Stomach (tissue), 9 donors: ENCODE data around the gene ACOT7. TPM values are rescaled to one million over a fixed set of nuclear protein-coding genes. Genes with fewer than 3 reads are reported as not detected.

Experiments
- DNase-seq, 2 donors: peaks; one replicate each; pipeline versions ENCODE4 v3.0.0 to v3.0.0-alpha.2; 2013 to 2019
- H3K27ac ChIP-seq, 5 donors: fragments of 200-600 bp in 4 of 5; sonication (generic) in 4 of 5; one replicate each; pipeline ENCODE4 v1.5.1; 2013 to 2019; ENCODE audit warnings: mild to moderate bottlenecking in 1 of 5, moderate library complexity in 1 of 5
- H3K27me3 ChIP-seq, 3 donors: fragments of 200-600 bp; sonication (generic); one replicate each; pipeline ENCODE4 v1.5.1; 2017 to 2019; ENCODE audit warnings: mixed run types in 1 of 3
- H3K36me3 ChIP-seq, 4 donors: fragments of 200-600 bp; sonication (generic); 1 replicate in 3 of 4; 2 replicates in 1 of 4; pipeline ENCODE4 v1.5.1; 2016 to 2019
- H3K4me1 ChIP-seq, 4 donors: fragments of 200-600 bp; sonication (generic); one replicate each; pipeline ENCODE4 v1.5.1; 2016 to 2019
- H3K4me3 ChIP-seq, 4 donors: fragments of 200-600 bp; sonication (generic) in 3 of 4; one replicate each; pipeline ENCODE4 v1.5.1; 2016 to 2019; ENCODE audit warnings: mild to moderate bottlenecking in 1 of 4
- H3K9me3 ChIP-seq, 4 donors: fragments of 200-600 bp; sonication (generic); one replicate each; pipeline ENCODE4 v1.5.1; 2016 to 2019
- EP300 ChIP-seq: sonication (generic); formaldehyde crosslinking; IDR thresholded peaks from one replicate; pipeline ENCODE4 v1.6.1; 2017; ENCODE audit warnings: antibody characterized with exemption
- POLR2A ChIP-seq, 4 donors: fragments of 450-650 bp; IDR thresholded peaks; one replicate each; pipeline ENCODE4 v1.6.1; 2016; ENCODE audit warnings: antibody characterized with exemption in 4 of 4, control low read depth in 2 of 4, mild to moderate bottlenecking in 1 of 4, moderate library complexity in 1 of 4
- POLR2AphosphoS5 ChIP-seq, 3 donors: sonication (generic); formaldehyde crosslinking; IDR thresholded peaks; one replicate each; pipeline ENCODE4 v1.6.1; 2016; ENCODE audit warnings: antibody characterized with exemption in 3 of 3
- WGBS, 5 donors: extraction: QIAGEN DNeasy Blood & Tissue Kit in 3 of 5; methylation state at CpG; one replicate each; pipeline versions ENCODE4 v1.1.5 to v1.1.7; 2013 to 2018; 5-methylcytosine and 5-hydroxymethylcytosine counted together
- intact Hi-C: fragments of 100-400 bp; cut with DNase I; formaldehyde crosslinking; loops from one replicate; pipeline ENCODE4 v1.15.1; 2023; ENCODE audit warnings: low total_unique reads
- polyA plus RNA-seq, 3 donors: library from polyadenylated mRNA; stranded (reverse); fragments of 200-250 nt; gene quantifications; one replicate each; pipeline ENCODE4 v1.2.3, GENCODE V29; 2013
- total RNA-seq, 5 donors: library from RNA; depleted of rRNA; stranded (reverse); fragments of >200 nt; gene quantifications; one replicate each; pipeline versions ENCODE4 v1.1.0 to v1.2.3, GENCODE V29; 2014 to 2016
- TF ChIP-seq, protein P1 (sequence below), 7 experiments: fragments of 450-650 bp in 4 of 7; fragments of 200-600 bp in 3 of 7; sonication (generic) in 3 of 7; IDR thresholded peaks; one replicate each; pipeline ENCODE4 v1.5.1; 2016 to 2019; ENCODE audit warnings: antibody characterized with exemption in 7 of 7, control low read depth in 2 of 7, mild to moderate bottlenecking in 1 of 7
- donor health status: healthy with polysubstance abuse.
- donor health status: Bipolar disorder and iron deficiency.
- donor health status: healthy.

ACOT7 gene
- total and polyA plus RNA-seq, 8 donors, result 9.4 to 69.8 (median 19.4) TPM; not detected in 1

DNA sequence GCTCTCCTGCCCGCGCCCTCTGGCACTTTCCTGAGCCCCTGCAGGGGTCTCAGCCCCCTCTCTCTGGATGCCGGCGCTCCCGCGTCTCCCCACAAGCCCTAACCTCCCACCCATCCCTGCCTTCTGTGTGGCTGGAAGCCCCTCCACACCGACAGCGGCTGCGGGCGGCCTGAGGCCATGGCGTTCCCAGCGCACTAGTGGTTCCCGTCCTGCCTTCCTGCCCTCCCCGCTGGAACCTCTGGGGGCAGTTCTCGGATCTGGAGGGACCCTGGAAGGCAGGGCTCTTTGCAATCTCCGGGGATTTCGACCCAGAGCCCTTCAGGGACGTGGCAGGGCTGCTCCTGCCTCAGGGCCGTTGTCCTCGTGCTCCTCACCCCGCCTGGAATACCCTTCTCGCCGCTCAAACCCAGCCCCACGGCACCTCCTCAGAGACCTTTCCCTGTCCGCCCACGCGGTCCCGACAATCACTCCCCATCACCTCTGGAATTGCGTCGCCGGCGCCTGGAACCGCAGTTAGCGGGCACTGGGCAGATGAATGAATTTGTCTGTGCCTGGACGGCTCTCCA, 30.5 kb upstream of the ACOT7 start:
- H3K4me3 ChIP-seq, result peak overlapping the region in 3 of 4 donors; percentile 26 to 41 (median 31)
- no peak overlapping the region for H3K27ac ChIP-seq
- H3K4me1 ChIP-seq, result peaks cover 47 to 73% (median 67%) of the 10 kb centered on the region in 4 donors
- no peaks in the 10 kb centered on the region for H3K9me3 ChIP-seq
- TF ChIP-seq, protein P1, sequence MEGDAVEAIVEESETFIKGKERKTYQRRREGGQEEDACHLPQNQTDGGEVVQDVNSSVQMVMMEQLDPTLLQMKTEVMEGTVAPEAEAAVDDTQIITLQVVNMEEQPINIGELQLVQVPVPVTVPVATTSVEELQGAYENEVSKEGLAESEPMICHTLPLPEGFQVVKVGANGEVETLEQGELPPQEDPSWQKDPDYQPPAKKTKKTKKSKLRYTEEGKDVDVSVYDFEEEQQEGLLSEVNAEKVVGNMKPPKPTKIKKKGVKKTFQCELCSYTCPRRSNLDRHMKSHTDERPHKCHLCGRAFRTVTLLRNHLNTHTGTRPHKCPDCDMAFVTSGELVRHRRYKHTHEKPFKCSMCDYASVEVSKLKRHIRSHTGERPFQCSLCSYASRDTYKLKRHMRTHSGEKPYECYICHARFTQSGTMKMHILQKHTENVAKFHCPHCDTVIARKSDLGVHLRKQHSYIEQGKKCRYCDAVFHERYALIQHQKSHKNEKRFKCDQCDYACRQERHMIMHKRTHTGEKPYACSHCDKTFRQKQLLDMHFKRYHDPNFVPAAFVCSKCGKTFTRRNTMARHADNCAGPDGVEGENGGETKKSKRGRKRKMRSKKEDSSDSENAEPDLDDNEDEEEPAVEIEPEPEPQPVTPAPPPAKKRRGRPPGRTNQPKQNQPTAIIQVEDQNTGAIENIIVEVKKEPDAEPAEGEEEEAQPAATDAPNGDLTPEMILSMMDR (IDR thresholded peaks at IDR 0.05), result no peak
- no peak for TF ChIP-seq EP300
- no peak for TF ChIP-seq POLR2AphosphoS5 (IDR thresholded peaks at IDR 0.05)
- TF ChIP-seq POLR2A (IDR thresholded peaks at IDR 0.05), result no peak
- 5 to 9% (median 6%) methylated on average over 33 to 35 of the region's 35 CpGs for WGBS, 5 donors
- DNase-seq, result no peak
- peaks cover 27 to 100% (median 92%) of the 10 kb centered on the region in 3 donors for H3K27me3 ChIP-seq
- H3K36me3 ChIP-seq, result no peaks in the 10 kb centered on the region
- intact Hi-C loops, result no loop called here

DNA sequence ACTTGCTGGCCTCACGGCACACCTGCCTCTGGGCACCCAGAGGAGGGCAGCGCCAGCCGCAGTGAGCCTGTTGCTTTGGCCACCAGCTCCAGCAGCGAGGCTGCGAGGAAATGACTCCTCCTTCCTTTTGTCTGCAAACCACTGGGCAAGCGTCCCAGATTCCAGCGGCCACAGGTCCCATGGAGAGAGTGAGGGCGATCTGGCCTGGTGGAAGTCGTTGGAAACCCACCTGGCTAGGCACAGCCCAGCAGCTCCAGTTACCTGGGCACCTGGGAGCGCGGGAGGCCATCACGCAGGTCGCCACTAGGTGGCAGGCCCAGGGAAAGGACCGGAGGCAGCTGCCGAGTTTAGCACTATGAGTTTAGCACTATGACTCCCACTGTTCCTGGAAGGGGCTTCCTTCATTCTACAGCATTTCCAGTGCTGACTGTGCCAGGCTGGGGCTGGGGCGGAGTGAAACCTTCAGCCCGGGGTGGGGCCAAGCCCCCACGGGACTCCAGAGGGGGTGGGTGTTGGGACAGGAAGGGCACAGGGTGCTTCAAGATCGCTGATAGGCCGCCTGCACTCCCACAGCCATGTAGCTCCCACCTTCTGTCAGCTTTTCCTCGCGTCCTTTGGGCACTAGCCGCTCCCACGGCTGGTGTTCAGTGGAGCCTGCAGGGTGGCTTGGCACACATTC, 29.9 kb upstream of the ACOT7 start:
- H3K27ac ChIP-seq, result no peak overlapping the region
- H3K4me3 ChIP-seq, result peak overlapping the region in 2 of 4 donors; percentile 4 to 31

DNA sequence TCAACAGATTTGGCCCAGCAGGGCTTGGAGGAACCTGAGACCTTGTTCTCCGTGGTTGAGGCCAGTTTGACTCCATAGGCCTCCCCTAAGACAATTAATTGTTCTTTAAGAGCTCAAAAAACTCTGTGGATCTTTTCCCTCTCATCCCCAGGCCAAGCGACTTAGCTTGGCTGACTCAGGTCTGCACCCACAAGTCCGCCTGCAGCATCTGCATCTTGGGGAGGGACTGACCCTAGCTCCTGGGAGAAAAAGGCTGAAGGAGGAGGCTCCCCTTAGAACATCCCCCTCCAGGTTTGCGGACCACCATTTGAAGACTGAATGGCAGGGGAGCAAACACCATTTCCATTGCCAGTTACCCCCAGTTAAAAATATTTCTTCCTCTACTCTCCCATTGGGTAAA, 27.7 kb upstream of the ACOT7 start:
- WGBS, 5 donors, result 58 to 78% (median 69%) methylated on average over 4 of the region's 4 CpGs
- Histone ChIP-seq H3K4me1 (peaks cover 48 to 64% (median 61%) of the 10 kb centered on the region in 4 donors), H3K27ac (no peak overlapping the region), H3K9me3 (no peaks in the 10 kb centered on the region), H3K27me3 (peaks cover 36 to 100% (median 97%) of the 10 kb centered on the region in 3 donors), H3K4me3 (no peak overlapping the region), H3K36me3 (no peaks in the 10 kb centered on the region)
- no peak for DNase-seq
- intact Hi-C loops, result no loop called here
- TF ChIP-seq EP300, result no peak
- TF ChIP-seq, protein P1 (IDR thresholded peaks at IDR 0.05), result no peak

More for the DNA sequence above, 29.9 kb upstream of the ACOT7 start:
- Histone ChIP-seq H3K27me3 (peaks cover 34 to 100% (median 94%) of the 10 kb centered on the region in 3 donors), H3K4me1 (peaks cover 53 to 79% (median 74%) of the 10 kb centered on the region in 4 donors), H3K36me3 (no peaks in the 10 kb centered on the region), H3K9me3 (no peaks in the 10 kb centered on the region)
- TF ChIP-seq POLR2A (IDR thresholded peaks at IDR 0.05) (no peak), EP300 (no peak), POLR2AphosphoS5 (IDR thresholded peaks at IDR 0.05) (peak in 1 of 3 donors; percentile 22)
- TF ChIP-seq, protein P1 (IDR thresholded peaks at IDR 0.05), result peak in 5 of 7 experiments; percentile 42 to 74 (median 57)
- WGBS, 5 donors, result 1 to 11% (median 5%) methylated on average over 15 to 24 of the region's 24 CpGs
- peak; percentile 83 to 84 for DNase-seq
- intact Hi-C loops, result no loop called here

DNA sequence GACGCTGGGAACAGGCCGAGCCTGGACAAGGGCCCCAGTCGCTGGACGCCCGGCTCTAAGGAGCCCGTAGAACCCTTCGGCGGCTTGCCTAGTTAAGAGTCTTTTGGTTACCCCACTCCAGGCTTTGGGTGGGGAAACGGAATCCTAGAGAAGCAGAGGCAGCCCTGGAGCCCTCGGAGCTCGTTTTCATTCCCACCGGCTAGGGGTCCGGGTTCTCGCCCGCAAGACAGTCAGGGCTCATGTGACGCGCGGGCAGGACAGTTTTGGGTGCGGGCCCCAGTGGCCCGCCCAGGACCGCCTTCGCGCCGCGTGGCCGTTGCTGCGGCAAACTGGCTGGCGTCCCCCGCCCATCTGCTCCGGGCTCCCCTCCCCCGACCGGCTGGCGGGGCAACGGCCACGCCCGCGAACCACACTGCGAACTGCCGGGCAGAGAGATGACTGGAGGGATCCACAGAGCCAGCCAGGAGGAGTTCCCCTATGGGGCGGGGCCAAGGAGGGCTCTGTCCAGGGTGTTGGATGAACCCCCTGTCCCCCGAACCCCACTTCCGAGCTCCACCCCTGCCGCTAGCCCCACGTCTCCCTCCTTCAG, 27.0 kb upstream of the ACOT7 start:
- Histone ChIP-seq H3K4me3 (peak overlapping the region; percentile 39 to 56 (median 43)), H3K9me3 (no peaks in the 10 kb centered on the region), H3K4me1 (peaks cover 48 to 60% (median 57%) of the 10 kb centered on the region in 4 donors), H3K36me3 (no peaks in the 10 kb centered on the region), H3K27ac (no peak overlapping the region), H3K27me3 (peaks cover 37 to 100% (median 97%) of the 10 kb centered on the region in 3 donors)
- peak in 1 of 2 donors; percentile 68 for DNase-seq
- no peak for TF ChIP-seq EP300
- WGBS, 5 donors, result 5 to 14% (median 8%) methylated on average over 14 to 44 of the region's 44 CpGs
- intact Hi-C loops, result no loop called here
